Right lung (tissue), 5 donors: ENCODE data around the gene SORCS2. TPM values are rescaled to one million over a fixed set of nuclear protein-coding genes. Genes with fewer than 3 reads are reported as not detected.
A peak's percentile ranks its signal among the peaks of the same experiment; 100 is the strongest.

Experiments used
- DNase-seq, 2 donors: peaks; one replicate each; pipeline ENCODE4 v3.0.0-alpha.2; 2013
- polyA plus RNA-seq, 5 donors: library from polyadenylated mRNA; unstranded; fragments of 120-200 nt; gene quantifications; one replicate each; pipeline versions ENCODE4 v1.2.1 to v1.2.3, GENCODE V29; 2013; ENCODE audit warnings: inconsistent platforms in 1 of 5, low replicate concordance in 1 of 5; ENCODE audit not compliant: insufficient read length in 5 of 5, insufficient read depth in 1 of 5

The SORCS2 gene
- polyA plus RNA-seq, 5 donors = 4.8 to 8.6 (median 5.8) TPM

DNA sequence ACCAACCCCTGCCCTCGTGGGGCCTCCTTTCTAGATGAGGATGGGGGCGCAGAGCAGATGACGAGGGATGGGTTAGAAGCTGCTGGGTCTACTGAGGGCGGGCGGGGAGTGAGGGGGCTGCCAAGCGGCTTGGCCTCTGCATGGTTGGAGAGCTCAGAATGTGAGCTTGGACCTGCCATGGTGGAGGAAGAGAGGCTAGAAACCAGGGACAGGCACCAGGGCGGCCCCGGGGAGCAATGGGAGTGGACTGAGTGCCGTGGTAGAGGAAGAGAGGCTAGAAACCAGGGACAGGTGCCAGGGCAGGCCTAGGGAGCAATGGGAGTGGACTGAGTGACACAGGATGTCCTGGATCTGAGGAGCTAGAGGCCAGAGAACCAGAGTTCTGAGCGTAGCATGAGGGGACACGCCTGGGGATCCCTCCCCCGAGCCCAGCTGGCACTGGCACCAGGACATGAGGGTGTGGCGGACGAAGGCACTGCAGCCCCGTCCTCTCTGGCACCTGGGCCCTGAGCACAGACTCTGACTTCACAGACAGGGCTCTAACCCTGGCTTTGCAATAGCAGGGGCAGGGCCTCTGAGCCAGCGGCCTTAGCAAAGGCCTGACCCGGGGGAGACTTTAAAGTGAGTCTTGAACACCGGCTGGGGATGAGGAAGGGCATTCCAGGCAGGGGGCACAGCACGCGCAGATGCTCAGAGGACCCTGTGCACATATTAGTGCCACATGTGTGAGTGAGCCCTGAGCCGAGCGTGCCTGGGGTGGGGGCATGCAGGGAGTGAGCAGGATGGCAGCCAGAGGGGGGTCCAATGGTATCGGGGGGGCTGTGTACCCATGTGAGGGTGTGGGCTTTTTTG, 456.4 kb downstream of the SORCS2 start:
- no peak for DNase-seq

DNA sequence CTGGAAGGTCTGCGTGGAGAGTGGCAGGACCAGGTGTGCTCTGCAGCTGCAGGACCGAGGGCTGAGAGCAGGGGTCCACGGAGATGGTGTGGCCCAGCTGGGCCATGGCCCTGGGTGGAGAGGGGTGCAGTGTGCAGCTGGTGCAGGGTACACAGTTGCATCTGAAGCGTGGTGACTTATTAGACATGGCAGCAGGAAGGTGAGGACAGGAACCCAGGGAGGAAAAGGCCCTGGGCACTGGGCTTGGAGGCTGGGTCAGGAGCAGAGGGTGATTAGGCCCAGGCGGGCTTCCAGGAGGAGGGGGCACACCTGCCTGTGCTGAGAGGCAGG, 457.0 kb downstream of the SORCS2 start:
- no peak for DNase-seq

DNA sequence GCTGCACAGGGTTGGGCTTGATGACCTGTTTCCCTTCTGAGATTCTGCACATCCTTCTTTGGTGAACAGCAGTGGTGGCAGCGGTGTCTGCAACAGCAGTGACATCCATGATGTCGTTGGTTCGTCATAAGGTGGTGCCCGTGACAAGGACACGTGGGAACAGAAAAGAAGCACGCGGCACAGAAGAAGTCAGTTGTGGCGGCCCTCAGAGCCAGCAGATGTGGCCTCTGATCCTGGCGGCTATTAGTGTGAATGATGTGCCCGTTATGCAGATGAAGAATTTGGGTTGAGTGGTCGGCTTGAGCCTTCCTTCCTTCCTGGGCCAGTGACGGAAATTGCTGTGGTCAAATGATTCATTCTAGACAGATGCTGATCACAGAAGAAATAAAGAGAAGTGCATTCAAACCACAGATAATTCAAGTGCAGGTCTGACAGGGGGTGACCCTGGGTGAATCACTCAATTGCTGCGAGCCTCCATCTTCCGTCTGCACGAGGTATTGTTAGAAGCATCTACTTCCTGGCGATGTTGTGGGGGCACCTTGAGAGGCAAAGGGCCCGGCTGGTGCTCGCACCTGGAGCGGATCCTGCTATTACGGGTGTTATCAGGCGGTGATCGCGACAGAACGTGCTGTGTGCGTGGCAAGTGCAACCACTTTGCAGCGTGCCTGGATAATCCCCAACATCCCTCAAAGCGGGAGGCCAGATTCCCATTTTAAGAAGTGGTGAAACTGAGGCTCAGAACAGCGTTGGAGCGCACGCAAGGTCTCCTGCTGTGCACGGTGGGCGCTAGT, 457.6 kb downstream of the SORCS2 start:
- no peak for DNase-seq

DNA sequence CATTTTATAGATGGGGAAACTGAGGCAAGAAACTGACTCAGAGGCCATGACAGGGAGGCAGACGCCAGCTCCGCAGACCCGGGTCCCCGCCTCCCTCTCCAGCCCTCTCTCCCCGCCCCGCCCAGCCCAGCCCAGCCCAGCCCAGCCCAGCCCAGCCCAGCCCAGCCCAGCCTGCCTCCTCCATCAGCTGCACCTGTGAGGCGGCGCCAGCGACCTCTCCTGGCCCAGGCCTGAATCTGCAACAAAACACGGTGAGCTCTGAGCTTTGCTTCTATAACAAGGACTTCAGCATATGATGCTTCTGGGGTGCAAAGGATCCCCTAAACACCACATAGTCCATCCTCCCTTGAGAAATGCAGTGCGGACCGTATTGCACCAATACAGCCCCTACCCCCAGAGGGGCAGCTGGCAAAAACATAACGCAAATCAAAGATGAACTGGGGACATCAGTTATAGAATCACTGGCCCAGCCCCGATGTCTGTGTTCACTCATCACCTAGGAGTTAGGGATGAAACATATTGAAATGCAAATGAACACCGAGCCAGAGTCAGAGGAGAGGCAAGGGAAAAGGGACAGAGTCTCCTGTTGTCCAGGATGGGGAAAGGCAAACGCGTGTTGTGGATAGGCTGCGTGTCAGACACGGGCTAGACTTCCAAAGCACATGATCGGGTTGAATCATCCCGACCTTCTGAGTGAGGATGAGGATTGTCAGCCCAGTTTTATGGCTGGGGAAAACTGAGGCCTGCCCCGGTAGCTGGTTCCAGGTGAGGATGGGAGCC, 458.5 kb downstream of the SORCS2 start:
- no peak for DNase-seq

DNA sequence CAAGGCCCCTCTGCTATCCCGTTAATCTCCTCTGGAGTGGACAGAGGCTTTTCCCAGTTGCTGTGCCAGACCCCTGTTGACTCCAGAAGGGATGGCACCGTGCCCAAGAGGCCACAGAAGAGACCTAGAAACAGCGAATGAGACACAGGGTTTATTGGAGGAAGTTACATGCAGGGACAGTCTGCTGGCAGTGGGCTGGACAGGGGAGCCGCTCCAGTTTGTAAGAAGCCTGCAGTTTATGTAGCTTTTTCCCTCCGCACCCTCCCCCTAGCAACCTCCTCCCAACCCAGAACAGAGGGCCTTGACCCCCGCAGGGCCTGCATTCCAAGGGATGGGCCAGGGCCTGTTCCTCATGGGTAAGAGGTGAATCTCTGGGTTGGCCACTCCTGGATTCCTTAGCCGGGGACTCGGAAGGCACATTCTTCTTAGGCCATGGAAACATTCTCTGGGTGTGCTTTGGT, 459.2 kb downstream of the SORCS2 start:
- DNase-seq = peak; percentile 38 to 51

DNA sequence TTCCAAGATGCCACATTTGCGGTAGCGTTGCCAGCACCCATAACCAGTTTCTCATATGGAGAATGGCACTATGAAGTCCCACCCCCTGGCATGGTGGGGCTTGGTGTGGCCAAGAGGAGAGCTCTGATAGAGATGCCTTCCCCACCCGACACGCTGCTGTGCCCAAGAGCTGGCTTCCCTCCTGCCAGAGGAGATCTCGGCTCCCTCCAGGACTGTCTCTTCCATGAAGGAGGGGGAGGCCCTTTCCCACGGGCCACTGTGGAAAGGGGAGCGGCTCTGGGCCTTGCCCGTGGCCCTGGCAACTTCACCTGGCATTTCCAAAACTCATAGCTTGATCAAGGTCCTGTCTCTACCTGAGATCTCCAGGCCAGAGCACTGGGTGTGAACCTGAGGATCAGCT, 459.7 kb downstream of the SORCS2 start:
- DNase-seq = no peak

DNA sequence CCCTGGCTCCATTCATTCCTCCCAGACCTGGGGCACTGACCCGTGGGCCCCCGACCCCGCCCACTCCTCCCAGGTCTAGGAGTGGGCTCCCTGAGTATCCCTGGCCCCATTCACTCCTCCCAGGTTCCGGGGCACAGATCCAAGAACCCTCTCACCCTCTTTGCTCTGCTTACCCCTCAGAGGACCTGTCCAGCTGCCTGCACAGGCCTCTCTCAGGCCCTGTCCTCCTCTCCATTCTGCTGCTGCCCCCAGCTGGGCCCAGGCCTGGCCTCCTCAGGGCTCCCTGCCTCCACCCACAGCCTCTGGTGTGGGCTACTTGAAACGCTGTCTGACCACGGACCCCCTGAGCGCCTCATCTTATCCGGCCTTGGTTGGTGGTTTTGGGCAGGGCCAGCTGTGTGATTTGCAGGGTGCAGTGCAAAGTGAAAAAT, 460.1 kb downstream of the SORCS2 start:
- DNase-seq = no peak

DNA sequence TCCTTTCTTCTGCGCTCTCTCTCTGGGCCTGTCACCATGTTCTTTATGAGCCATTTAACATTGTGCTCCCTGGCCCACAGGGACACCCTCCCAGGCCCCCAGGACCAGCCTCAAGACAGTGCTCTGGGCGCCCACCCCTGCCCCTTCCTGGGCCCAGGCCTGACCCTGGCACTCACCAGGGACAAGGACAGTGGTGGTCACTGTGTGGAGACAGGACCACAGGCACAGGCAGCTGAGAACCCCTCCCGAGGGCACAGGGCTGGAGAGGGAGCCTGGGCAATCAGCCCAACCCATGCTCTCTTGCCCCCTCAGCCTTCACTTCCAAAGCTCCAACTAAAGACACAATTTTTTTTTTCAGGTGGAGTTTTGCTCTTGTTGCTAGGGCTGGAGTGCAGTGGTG, 460.6 kb downstream of the SORCS2 start:
- no peak for DNase-seq

DNA sequence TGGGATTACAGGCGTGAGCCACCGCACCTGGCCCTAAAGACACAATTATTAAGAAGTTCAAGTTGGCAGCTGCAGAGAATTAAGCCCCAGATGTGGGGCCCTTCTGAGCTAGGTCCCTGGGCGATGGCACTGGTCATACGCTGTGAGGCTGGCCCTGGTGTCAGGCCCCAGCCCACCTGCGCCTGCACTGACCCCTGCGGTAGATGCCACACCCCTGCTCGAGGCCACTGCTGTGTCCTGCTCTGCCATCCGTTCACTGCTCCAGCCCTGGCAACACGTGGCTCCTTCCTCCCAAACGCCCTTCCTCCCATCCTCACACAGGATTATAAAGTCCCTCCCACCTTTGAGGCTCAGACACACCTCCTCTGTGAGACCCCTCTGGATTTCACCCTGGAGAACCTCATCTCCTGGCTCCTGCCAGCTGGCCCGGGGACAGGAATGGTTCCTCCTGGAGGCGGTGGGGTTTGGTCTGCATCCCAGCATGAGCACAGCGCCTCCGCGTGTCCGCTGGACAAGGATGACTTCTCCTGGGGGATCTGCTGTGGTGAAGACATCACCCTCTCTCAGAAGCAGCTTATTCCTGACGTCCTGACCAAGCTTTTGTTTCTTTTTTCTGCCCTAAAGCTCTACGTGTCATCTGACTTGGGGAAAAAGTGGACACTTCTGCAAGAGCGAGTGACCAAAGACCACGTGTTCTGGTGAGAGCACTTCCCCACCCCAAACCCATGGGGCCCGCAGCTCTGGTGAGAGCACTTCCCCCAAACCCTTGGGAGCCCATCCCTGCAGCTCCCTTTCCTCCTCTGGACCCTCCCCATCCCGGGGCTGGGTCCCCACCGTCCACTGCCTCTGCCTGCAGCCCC, 461.4 kb downstream of the SORCS2 start:
- no peak for DNase-seq

DNA sequence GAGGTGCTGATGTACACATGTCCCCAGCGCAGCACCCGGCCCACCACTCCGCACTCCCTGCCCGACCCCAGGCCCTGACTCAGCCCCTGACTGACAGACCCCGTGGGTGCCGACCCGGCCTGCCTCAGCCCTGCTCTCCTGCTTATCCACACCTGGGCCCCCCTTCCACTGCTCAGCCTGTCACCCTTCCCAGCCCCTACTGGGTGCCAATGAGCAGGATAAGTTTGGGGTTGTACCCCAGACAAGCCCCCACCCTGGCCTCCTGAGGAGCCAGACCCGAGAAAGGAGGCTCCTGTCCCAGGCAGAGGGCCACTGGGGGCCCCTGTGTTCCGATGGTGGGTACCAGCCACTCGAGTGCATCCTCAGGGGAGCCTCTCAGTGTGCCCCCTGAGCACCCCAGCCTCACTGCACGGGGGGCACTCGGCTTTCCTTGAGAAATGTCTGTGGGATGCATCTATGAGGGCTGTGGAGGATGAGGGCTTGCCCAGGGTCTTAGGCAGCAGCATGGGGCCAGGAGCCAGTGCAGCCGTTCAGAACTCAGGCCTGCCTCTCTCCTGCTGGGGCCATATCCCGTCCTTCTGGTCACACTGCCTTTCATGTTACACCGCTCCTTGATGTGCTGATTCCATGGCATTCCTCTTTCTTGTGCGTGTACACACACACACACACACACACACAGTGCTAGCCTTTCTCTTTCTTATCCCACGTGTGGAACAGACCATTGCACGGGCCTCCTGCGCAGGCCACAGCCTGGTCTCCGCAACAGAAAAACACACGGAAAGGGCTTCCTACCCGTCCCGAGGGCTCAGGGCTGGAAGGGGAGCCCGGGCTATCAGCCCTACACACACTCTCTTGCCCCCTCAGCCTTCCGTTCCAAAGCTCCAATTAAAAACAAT, 462.5 kb downstream of the SORCS2 start:
- DNase-seq = no peak

DNA sequence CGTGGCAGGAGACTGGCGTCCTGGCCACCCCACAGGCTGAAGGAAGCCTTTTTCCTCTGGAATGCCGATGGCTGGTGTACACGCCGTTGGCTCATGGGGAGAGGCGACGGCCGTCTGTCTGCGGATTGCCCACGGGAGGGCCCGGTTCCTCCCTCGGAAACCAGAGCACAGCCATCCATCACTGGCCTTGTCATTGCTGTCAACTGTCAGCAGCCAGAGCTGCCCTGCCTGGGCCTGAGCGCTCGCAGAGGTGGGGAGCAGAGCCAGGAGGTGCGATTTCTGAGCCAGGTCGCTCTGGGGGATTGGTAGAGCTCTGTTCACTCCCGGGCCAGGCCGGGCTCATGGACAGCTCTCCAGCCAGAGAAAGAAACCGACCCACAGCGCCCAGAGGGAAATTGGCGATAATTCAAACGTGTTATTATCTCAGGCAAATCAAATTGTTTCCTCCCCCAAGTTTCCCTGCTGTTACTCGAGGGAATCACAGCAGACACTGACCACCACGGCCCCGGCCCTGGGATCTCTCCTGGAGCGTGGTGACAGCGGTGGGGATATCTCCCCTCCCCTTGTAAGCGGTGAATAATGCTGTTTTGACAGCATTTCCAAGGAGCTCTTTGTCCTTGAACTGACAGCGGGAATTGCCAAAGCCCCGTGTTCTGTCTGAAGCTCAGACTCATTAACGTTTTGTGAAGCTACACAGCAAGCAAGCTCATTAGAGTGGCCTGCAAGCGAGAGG, 463.3 kb downstream of the SORCS2 start:
- DNase-seq = no peak

DNA sequence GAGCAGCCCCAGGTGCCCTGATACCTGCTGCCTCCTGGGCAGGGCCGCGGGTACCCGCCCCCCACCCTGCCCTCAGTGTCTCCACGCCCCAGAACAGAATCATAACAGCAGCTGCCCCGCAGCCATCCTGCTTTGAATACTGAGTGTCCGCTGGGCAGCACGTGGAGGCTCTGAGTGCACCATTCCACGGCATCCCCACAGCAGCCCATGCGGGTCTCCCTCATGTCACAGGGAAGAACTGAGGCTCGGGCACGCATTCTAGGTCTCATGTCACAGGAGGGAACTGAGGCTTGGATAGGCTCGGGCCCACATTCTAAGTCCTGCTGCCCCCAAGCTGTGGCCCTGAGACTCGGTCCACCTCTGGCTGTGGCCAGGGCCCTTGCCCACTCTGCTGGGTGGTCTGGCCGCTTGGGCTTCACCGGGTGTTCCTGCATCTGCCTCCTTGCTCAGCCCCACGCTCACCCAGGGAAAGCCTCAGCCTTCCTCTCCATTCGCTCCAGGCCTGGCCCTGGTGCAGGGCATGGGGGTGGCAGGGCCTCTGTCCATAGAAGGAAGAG, 464.0 kb downstream of the SORCS2 start:
- no peak for DNase-seq

DNA sequence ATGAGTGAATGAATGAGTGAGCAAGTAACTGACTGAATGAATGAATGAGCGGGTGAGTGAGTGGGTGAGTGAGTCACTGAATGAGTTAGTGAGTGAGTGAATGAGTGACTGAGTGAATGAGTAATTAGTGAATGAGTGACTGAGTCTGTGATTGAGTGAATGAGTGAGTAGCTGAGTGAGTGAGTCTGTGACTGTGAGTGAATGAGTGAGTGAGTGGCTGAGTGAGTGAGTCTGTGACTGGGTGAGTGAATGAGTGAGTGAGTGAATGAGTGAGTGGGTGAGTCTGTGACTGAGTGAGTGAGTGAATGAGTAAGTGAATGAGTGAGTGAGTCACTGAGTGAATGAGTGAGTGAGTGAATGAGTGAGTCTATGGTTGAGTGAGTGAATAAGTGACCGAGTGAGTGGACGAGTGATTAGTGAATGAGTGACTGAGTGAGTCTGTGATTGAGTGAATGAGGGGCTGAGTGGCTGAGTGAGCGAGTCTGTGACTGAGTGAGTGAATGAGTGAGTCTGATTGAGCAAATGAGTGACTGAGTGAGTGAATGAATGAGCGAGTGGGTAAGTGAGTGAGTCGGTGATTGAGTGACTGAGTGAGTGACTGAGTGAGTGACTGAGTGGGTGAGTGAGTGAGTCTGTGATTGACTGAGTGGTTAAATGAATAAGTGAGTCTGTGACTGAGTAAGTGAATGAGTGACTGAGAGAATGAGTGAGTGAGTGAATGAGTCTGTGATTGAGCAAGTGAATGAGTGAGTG, 465.4 kb downstream of the SORCS2 start:
- DNase-seq = no peak

DNA sequence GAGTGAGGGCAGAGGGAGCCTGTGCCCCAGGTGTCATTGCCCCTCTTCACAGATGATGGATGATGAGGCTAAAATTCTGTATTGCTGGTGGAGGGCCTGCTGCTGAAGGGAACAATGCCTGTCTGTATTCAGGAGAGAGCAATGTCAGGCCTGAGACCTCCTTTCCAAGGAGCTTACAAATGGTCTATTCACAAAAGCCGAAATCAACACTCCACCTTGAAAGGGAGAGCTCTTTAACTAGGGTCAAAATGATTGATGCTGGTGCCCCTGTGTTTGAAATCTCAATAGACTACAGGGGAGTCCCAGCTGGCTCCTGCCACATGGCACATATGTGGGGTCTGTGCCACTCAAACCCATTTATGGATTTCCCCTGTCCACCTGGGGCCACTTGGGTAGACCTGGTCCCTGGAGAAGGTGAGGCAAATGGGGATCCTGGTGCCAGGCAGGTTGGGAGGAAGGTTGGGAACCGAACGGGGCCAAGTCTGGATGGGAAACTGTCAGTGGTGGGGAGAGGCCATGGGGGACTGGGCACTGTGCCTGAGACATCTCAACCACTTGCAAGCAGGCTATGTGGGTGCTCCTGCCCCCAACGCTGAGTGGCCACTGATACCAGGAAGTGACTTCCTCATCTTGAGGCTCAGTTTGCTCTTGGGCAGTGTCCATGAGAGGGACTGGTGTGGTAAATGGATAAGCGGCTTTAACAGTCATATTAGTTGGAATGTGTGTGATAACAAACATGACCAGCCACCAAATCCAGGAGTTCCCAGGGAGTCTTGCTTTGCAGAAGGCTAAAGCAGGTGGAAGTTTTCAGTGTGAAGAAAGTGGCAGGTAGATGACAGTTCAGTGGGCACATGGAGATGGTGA, 466.2 kb downstream of the SORCS2 start:
- DNase-seq = no peak

DNA sequence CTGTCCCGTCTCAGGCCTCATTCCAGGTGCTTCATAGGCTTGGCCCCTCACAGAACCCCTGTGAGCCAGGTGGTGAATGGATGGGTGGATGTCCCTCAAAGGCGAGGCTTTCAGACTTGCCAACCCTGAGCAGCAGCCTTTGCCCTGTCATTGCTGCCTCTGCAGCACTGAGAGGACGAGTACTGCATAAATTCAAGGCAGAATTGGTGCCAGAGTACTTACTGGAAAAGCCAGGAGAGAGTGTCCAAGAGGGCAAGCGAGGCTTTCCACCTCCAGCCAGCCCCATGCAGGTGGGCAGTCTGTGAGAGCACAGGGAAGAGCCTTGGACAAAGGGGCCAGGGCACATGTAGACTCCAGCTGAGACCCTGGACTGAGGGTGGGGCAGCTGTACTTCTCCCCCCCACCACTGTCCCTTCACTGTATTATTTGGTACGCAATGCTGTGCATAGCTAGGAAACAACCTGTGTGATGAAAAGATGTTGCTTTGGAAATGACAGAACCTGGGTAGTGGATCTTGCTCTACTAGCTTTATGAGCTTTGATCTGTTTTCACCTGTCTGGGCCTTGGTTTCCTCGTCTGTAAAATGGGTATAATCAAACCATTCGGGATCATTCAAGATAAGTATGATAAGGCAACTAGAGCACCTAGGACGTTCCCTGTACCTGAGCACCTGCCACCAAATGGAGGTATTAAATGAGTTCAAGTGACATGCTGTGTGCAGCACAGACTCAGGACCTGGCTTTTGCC, 467.3 kb downstream of the SORCS2 start:
- DNase-seq = no peak

DNA sequence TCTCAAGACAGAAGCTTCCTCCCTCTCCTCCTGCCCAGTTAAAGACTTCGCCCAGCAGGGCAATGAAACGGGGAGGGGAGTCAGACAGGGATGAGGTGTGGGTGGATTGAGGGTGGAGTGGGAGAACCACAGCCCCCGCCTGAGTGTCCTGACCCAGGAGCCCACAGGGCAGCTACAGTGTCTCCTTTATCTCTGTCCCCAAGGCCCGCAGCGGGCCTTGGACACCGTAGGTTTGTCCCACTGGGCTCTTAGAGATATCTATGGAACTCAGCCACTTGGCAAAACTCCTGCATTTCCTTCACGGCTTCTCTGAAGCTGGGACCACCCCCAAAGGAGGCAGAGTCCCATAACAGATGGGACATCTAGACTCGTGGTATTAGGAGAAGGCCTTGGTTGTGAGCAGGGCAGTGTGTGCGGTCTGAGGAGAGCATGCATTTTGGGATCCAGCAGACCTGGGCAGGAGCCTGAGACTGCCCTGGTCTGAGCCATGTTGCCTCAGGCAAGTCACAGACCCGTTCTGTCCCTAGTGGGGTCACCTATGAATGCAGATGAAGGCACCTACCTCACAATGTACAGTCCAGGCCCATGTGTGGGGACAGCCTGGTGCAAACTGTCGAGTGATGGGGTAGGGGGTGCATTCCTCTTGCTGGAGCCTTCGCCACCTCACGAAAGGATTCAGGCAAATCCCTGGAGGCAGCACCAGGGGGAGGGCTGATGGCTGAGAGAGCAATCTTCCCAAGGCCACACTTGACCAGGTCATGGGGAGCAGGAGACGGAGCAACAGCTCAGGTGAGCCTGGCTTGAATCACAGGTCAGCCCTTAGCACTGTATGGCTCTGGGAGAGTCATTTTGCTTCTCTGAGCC, 468.1 kb downstream of the SORCS2 start:
- peak; percentile 40 to 48 for DNase-seq
